ENCODE results near the gene AP1B1.
A peak's percentile ranks its signal among the peaks of the same experiment; 100 is the strongest.
"Not testable (repeated sequence)": the region's sequence is repeated elsewhere in the genome, so short reads cannot be mapped to it uniquely, and the experiment has no call there.

The AP1B1 gene

DNA sequence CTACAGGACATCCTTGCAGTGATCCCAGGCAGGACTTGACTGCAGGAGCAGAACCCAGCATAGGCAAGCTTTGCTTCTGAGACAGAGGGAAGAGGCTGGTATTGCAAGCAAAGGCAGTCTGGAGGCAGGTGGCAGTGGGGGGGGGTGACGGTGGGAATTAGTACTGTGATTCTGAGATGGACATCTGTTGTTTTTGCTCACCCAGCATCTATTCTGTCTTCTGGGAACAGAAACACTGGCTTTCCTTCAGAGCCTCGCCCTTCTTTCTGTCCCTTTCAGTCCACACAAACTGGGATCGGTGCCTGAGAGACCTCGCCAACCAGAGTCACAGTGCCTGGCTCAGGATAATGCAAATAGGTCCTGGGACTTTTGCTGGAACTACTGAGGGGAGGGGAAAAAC is 41.7 kb downstream of the AP1B1 start:
- DNase-seq: no peak

DNA sequence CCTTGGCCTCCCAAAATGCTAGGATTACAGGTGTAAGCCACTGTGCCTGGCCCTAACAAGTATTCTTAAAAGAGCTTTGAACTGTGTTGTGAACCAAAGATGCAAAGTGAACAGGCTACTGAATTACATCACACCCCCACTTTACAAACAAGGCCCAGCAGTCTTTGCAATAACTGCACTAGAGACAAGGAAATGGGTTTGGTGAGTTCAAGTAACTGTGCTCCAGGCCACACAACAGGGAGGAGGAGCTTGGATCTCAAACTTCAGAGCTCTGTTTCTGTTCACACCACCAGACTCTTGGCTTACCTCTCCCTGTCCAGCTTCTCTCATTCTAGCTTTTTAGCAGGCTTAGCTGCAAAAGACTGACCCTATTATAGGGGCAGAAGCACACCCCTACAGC is 42.4 kb downstream of the AP1B1 start:
- DNase-seq: no peak

DNA sequence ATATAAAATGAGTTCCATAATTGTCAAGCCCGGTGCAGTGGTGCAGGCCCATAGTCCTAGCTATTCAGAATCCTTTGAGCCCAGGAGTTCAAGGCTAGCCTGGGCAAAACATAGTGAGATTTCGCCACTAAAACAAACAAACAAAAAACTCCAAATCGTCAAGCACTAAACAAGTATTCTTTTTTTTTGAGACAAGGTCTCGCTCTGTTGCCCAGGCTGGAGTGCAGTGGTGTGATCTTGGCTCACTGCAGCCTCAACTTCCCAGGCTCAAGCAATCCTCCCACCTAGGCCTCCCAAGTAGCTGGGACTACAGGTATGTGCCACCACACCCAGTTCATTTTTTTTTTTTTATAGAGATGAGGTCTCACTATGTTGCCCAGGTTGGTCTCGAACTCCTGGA is 43.5 kb downstream of the AP1B1 start:
- DNase-seq: not testable (repeated sequence)

DNA sequence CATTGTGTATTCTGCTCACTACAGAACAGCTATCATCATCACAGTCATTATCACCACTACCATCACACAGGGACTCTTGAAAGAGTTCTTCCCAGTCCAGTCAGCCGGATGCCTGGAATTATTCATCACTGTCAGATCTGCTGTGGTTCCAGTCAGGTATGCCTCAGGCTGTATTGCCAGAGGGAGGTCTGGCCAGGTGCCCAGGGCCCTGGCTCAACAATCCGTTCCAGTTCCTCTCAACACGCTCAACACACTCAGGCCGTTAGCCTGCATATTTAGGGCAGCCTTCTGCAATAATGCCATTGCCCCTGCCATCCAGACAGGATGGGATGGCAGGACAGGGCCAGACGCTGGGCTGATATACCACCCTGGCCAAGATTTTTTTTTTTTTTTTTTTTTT is 44.2 kb downstream of the AP1B1 start:
- DNase-seq: peak; percentile 96

DNA sequence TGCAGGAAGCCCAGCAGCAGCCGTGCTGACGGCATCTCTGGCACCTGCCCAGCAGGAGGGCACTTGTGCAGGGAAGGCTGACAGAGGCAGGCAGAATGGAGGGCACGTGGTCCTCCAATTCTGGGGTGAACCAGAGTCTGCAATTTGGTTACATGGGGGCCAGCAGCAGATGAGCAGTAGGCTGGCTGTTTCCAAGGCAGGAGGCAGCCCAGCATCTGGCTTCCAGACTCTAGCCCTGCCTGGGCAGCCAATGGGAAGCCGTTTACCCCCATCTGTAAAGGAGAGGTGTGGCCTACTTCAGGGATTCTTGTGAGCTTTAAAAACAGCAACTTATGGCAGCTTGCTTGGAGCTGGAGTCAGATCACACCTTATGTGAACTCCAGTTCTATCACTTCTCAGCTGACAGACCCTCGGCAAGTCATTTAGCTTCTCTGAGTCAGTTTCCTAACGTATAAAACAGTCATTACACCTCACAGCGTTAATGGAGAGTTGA is 45.0 kb downstream of the AP1B1 start:
- peak; percentile 75 for DNase-seq

DNA sequence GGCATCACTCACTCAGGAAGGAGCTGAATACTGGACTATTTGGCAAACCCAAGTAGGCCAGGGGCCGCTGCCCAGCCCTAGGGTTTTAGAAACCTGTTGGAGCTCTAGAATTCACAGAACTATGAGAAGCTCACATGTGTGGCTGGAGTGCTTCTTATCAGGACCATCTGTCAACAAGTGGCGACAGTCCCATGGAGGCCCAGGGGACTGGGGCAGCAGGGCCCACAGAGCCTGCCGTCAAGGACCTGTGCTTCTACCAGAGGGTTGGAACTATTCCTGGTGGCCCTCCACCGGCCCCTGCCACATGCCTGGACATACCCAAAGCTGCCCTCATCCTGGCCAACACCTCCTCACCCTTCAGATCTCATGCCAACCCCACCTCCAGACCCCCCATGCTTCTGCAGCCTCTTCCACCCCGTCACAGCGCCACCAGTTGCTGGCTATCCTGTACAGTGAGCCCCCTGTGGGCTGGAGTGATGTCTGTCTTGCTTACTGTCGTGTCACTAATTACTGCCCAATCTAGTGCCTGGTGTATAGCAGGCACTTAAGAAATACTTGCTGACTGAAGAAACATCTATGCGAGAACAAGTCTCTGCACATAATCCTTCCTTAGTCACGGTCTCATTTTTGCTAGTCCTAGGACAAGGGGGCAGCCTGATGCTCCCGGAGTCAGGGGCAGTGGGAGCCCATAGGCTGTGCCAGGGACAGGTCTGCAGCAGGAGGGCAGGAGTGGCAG is 45.6 kb downstream of the AP1B1 start:
- no peak for DNase-seq

DNA sequence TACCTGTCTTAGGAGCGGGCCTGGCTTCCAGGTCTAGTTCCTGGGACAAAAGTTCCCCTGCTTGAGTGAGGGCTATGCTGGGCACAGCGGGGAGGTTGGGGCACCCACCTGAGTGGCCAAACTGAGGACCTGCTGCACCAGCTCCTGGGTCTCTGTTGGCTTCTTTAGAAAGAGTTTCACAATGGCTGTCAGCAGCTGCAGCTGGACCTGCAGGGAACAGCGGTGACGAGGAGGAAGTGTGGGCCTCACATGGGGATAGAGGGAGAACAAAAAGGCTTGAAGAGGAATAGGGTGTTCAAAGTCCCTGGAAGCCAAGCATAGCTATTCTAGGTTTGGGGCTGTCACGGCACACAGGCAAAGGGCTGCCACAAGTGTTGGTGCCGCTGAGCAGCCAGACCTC is 46.2 kb downstream of the AP1B1 start:
- no peak for DNase-seq

DNA sequence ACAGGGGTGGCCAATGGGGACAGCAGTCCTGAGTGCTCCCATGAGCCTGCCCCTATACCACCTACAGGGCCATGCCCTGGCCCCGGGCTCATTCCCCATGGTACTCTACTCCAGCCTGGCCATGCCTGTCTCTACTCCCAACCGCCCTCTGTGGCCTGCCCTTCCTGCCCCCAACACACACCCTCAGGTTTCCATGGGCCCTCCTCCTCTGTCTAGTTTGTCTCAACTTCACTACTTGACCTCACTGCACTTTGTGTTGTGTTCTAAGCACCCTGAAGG is 46.6 kb downstream of the AP1B1 start:
- no peak for DNase-seq

DNA sequence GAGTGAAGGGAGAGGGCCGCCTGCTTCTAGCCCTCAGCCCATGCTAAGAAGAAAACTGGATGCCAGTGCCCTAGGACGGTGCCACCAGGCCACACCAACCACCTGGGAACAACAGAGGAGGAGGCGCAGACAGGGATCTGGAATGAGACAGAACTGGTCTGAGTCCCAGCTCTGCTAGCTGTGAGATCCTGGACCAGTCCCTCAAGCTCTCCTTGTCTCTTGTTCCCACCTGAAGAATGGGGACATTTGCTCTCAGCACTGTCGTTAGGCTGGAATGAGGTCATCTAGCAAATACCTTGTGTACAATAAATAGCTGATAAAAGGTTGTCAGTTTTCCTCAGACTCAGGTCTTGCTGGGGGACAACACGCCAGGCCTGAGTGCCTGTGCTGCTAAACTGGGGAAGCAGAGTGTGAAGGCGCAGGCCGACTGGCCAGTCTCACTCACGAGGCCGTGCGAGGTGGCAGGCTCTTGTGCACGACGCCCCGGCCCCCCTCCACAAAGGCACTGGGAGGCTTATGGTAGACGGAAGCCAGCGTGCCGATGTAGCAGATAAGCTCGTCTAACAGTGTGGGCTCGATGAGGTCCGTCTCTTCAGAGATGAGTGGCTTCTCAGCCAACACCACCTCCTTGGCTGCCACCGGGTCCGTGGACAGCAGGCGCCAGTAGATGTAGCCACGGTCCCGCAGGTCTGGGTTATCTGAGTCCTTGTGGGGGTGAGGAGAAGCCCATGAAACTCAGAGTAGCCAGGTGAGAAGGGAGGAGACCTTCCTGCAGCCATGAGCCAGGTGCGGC is 47.1 kb downstream of the AP1B1 start:
- DNase-seq: no peak

DNA sequence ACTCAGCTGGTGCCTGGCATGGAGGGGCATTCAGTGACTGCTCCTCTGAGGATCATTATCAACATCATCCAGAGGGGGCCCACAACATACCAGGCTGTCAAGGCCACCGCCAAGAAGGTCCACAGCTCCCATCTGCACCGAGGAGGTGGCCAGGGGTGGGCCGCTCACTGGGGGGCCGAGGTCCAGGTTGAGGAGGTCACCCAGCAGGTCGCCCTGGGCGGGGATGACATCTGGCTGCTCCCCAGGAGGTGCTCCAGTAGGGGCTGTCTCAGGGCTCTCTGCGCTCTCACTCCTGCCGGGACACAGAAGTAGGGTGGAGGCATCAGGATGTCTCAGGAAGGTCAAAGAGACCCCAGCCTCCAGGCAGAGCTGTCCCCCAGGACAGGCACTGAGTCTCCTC is 47.8 kb downstream of the AP1B1 start:
- DNase-seq: no peak

DNA sequence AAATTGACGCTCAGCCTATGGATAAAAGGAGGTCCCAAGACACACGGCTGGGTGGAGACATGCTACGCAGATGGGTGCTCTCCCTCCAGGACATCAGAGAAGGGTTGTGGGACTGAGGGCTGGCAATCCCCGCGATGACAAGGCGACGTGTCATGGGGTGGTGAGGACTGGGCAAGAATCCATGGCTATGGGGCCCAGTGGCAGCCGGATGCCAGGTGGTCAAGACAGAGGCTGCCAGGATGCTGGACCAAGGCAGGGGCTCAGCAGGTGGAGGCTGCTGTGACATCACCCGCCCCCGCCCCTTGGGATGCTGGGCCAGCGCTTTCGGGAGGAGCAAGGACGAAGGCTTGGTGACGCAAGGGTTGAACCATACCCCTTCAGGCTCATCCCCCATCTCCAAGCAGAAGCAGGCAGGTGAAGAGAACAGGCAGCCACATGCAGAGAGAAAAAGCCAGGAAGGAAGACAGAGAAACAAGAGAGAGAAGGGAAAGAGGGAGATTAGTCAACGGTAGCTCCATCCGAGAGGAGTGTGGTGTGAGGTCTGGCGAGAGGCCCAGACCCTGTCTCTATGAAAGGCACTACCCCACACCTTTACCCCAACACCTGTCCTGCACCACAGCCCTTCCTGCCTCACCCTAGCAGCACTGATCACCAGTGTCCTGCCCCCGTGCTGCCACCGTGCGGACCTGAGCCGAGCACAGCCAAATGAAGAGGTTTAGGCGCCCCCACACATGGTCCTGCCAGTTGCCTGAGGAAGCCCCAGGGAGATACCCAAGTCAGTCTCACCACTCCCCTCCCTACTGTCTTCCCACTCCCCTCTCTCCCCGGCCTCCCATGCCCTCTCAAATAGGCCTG is 48.8 kb downstream of the AP1B1 start:
- no peak for DNase-seq

DNA sequence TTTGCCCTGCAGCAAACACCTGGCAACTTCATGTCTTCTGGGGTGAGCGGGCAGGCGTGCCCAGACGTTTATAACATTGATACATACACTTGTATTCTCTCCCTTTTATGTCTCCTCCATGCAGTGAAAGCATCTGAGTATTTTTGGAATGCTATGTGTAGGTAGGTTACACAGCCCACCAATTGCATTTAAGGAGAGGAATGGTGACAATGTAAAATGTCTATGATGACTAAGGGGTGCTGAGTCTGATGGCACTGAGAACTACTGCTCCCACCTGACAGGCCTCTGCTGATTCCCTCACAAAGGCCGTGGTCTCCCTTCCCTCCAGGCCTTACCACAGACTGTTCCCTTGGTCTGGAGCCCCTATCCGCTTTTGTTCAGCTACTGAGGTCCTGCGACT is 50.0 kb downstream of the AP1B1 start:
- DNase-seq: no peak

DNA sequence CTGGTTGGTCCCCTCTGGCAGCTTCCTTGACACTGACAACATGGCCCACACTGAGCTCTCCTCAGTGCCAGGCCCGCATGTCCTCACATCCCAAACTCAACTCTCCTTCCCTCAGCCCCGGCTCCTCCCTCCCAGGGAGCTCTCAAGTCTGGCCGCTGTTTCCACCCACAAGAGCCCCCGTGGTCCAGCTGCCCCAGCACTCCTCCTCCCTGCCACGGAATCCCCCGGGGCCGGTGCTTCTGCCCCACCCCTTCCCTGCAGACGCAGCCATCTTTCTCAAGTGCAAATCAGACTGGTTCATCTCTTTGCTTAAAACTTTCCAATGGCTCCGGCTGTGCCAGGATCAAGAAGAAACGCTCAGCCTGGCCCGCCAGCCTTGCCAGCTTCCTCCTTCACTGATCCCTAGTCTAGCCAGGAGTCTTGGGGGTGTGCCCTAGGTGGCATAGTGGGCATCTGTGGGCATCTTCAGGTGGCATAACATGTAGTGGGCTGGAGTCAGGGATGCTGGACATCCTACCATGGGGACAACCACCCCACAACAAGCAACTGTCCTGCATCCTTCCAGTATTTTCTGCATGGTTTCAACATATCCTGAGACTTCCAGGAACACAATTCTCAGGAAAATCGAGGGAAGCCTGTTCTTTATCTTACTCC is 50.6 kb downstream of the AP1B1 start:
- DNase-seq: no peak

DNA sequence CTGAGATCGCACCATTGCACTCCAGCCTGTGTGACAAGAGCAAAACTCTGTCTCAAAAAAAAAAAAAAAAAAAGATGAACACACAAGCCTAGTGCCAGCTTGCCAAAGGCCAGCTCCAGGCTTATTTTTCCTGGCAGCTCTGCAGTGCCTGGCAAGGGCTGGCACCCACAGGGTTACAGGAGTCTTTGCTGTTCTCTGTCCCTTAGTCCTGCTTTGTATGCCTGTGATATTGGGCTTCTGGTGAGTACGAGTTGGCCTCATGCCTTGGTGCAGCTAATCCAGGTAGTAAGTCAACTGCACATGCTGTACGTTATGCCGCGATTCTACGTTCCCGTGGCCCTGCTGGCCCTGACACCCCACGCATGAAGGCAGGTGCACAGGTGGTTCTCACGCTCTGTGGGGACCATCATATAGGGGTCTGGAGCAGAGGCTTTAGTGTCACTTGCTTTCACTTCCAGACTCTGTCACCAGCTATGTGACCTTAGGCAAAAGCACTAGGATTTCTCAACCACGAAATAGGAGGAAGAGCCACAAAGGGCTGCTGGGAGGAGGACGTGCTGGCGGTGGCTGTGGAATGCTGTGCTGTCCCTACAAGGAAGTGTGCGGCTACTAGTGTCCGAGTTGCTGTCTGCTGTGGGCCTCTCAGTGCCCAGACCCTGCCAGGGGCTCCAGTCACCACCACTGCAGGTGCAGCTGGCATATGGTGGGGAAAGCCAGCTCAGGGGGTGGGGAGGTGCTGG is 51.4 kb downstream of the AP1B1 start:
- no peak for DNase-seq

DNA sequence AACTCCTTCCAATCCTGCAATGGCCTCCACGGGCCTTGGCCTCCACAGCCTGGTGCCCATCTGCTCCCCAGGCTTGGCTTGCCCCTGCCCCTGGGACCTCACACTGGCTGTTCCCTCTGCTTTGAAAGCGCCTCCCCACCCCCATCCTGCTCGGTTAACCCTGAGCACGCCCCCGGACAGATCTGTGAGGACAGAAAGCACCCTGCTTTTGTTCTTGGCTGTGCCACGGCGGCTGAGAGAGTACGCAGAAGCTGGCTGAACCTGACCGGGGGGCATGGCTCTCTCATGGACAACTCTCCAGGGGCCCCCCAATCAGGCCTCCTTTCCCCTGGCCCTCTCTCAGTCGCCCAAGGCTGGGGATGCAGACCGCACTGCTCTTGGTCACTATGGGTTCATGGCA is 52.7 kb downstream of the AP1B1 start:
- DNase-seq: no peak

DNA sequence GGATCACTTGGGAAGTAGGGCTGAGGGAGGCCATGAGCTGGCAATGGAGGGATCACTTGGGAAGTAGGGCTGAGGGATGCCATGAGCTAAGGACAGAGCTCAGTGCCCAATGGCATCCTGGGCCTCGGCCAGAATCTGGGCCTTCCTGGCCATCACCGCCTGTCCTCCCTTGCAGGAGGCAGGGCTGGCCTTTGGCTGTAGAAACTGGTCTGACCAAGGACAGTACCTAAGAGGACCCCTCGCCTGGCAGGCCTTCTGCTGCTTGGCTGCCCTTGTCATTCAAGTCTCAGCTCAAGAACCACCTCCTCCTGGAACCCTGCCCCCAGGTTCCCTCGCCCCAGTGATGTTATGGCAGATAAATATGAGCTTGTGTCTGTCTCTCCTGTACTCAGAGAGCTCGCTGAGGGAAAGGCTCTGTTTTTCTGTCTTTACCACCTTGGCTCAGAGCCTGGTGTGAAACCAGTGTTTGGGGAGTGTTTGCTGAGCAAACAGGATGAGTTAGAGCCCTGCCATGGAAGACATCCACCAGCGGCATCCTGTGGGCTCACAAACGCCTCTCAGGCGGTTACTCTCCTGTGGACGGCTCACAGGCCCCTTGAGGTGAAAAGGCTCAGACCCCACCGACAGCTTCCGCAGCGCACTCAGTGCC is 53.5 kb downstream of the AP1B1 start:
- no peak for DNase-seq

DNA sequence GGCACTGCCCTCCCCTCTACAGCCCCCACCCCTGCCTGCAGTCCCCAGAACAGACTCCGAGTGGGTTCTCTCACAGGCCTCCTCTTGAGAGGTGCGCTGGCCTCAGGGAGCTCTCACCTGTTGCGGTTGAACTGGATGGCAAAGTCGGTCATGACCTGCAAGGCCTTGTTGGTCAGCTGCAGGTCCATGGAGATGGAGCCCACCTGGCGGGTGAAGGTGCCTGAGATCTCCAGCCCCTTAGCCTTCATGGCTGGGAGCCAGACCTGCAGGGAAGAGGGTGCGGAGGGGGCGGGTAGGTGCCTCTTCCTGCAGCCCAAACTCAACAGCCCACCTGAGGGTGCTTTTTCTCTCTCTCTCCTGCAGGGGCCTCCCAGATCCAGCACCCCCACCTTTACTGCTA is 54.2 kb downstream of the AP1B1 start:
- no peak for DNase-seq

DNA sequence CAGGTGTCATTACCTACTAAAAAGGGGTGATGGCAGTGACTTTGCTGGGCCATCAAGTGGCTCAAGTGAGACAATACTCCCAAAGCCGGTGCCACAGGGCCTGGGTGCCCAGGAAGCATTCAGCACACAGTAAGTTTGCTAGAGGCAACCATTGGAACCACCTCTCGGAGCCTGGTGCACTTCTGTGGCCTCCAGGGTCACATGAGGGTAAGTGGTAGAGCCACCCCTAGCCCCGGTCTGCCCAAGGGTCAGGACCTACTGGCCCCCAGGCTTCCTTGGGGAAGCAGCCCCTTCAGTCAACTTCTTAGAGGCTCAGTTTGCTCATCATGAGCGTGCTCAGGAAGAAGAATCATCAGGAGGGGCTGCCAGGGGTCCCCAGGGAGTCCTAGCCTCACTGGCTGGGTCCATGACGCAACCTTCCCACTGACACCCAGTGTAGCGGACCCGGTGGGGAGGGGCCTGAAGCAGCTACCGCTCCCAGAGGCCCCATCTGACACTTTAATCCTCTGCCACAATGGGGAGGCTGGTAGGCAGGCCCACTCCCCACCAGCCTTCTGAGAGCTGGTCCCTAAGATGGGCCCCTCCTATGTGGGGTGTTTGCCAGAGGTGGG is 55.4 kb downstream of the AP1B1 start:
- no peak for DNase-seq

DNA sequence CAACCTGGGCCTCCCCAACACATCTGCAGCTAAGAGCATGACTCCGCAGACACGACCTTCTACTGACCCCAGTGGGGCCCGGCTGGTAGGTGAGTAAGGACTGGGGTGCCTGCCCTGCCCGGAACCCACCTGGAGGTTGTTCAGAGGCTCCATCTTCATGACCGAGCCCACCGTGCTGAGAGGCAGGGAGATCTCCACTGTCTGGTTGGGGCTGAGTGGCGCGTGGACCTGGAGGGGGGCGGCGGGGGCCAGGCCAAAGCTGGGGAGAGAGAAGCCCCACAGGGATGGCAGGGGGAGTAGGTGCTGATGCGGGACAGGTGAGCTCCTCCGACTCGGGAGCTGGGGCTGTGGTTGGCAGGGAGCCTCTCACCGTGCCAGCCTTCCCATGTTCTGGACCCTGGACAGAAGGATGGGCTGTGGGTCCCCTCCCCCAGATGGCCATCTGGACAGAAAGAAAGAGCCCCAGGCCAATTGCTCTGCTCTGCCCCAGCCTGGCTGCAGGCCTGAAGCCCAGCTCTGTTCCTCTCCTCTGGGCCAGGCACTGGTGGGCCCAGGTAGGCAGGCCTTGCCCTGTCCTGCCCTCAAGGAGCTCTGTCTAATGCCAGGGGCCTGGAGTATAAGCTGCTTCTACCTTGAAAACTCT is 56.6 kb downstream of the AP1B1 start:
- no peak for DNase-seq

DNA sequence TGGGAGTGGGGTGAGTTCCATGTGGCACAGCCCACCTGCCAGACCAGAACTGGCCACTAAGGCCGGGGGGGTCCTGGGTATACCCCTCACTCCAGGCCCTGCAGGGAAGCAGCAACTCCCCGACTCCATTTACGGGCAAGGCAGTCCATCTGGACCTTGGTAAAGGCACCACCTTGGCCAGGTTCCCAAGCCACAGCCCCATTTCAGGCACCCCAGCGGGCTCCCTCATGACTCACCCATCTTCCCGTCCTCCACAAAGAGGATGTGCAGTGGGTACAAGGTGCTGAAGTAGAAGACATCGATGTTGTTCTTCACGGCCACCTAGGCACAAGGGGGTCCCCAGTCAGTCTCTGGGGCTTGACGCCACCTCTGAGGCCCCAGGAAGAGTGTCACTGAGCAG is 57.2 kb downstream of the AP1B1 start:
- DNase-seq: peak; percentile 15

DNA sequence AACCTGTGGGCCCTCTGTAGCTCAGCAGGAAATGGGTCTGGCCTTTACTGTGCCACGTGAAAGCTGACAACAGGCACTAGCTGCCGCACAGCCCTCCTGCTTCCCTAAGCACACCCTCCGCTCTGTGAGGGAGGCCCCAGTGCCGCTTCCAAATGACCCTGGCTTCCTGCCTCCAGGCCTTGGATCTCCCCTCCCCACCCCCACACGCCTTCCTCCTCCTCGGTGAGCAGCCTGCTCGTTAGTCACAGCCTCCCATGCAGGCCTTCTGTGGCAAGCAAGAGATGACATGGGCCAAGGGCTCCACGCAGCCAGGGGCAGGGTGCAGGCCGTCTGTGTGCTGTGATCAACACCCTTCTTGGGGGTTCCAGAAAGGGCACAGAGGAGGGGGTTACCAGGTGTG is 57.6 kb downstream of the AP1B1 start:
- DNase-seq: peak; percentile 77

Data from fibroblast of upper back skin (primary cell).